HTERT RPE-1 (cell line): ENCODE results near the gene ARHGAP23.

Source experiments
- in situ Hi-C: fragments of 300-500 bp; cut with MboI; formaldehyde crosslinking; loops from 4 replicates; pipeline ENCODE4 v1.14.3; 2020; ENCODE audit warnings: low sequenced_read_pairs

Gene ARHGAP23

GRCh38 chr17:38428112-38428642 lies at the start of gene ARHGAP23:
Gene ARHGAP23, plus strand, starts transcription at chr17:38428464. Its CDS starts 22 bp downstream, at chr17:38428486.
- in situ Hi-C loops, result no loop called here

- in situ Hi-C loops, result no loop called here
Observed at GRCh38 chr17:38379448-38379847, 48.8 kb upstream of the ARHGAP23 start.

GRCh38 chr17:38395090-38395489 lies 33.2 kb upstream of the ARHGAP23 start:
- in situ Hi-C loops, result no loop called here

GRCh38 chr17:38397227-38397626 lies 31.0 kb upstream of the ARHGAP23 start:
- in situ Hi-C loops, result no loop called here

- in situ Hi-C loops, result no loop called here
Observed at GRCh38 chr17:38400286-38400685, 28.0 kb upstream of the ARHGAP23 start.

GRCh38 chr17:38401459-38401858 lies 26.8 kb upstream of the ARHGAP23 start:
- in situ Hi-C loops, result no loop called here

- in situ Hi-C loops, result no loop called here
Observed at GRCh38 chr17:38402897-38403296, 25.4 kb upstream of the ARHGAP23 start.

- in situ Hi-C loops, result no loop called here
Observed at GRCh38 chr17:38403491-38403890, 24.8 kb upstream of the ARHGAP23 start.

GRCh38 chr17:38404174-38404943 lies 23.9 kb upstream of the ARHGAP23 start:
- in situ Hi-C loops, result no loop called here

GRCh38 chr17:38405654-38406053 lies 22.6 kb upstream of the ARHGAP23 start:
- in situ Hi-C loops, result no loop called here

GRCh38 chr17:38410201-38410600 lies 18.1 kb upstream of the ARHGAP23 start:
- in situ Hi-C loops, result no loop called here

- in situ Hi-C loops, result no loop called here
Observed at GRCh38 chr17:38415250-38416194, 12.7 kb upstream of the ARHGAP23 start.

GRCh38 chr17:38416840-38417209 lies 11.4 kb upstream of the ARHGAP23 start:
- in situ Hi-C loops, result no loop called here

GRCh38 chr17:38417210-38417951 lies 10.9 kb upstream of the ARHGAP23 start:
- in situ Hi-C loops, result no loop called here

- in situ Hi-C loops, result no loop called here
Observed at GRCh38 chr17:38418062-38418692, 10.1 kb upstream of the ARHGAP23 start.

- in situ Hi-C loops, result no loop called here
Observed at GRCh38 chr17:38418693-38419507, 9.4 kb upstream of the ARHGAP23 start.

GRCh38 chr17:38419508-38419981 lies 8.7 kb upstream of the ARHGAP23 start:
- in situ Hi-C loops, result no loop called here

GRCh38 chr17:38420518-38420917 lies 7.7 kb upstream of the ARHGAP23 start:
- in situ Hi-C loops, result no loop called here

- in situ Hi-C loops, result no loop called here
Observed at GRCh38 chr17:38421171-38421841, 7.0 kb upstream of the ARHGAP23 start.
